Raji (cell line): ENCODE measurements around the gene PRKCB.

Experiments used
- POLR2A ChIP-seq: IDR thresholded peaks from 2 replicates; pipeline ENCODE4 v1.6.1; 2011; ENCODE audit warnings: low read depth, low read length, control low read depth; ENCODE audit not compliant: insufficient read depth

Gene PRKCB

GRCh38 chr16:24113115-24113745 is 277.4 kb downstream of the PRKCB start:
- TF ChIP-seq POLR2A = no peak

GRCh38 chr16:24114876-24115275 is 279.1 kb downstream of the PRKCB start:
- TF ChIP-seq POLR2A = no peak

- TF ChIP-seq POLR2A = no peak
Observed at GRCh38 chr16:24116046-24116776, 280.4 kb downstream of the PRKCB start.

- TF ChIP-seq POLR2A = no peak
Observed at GRCh38 chr16:24116989-24117388, 281.2 kb downstream of the PRKCB start.

- no peak for TF ChIP-seq POLR2A
Observed at GRCh38 chr16:24117680-24118079, 281.9 kb downstream of the PRKCB start.

GRCh38 chr16:24118126-24118821 is 282.5 kb downstream of the PRKCB start:
- TF ChIP-seq POLR2A = no peak

GRCh38 chr16:24119807-24120206 is 284.0 kb downstream of the PRKCB start:
- no peak for TF ChIP-seq POLR2A

GRCh38 chr16:24123275-24123674 is 287.5 kb downstream of the PRKCB start:
- no peak for TF ChIP-seq POLR2A

GRCh38 chr16:24124291-24124690 is 288.5 kb downstream of the PRKCB start:
- no peak for TF ChIP-seq POLR2A

- no peak for TF ChIP-seq POLR2A
Observed at GRCh38 chr16:24125214-24125613, 289.4 kb downstream of the PRKCB start.

- TF ChIP-seq POLR2A = no peak
Observed at GRCh38 chr16:24129412-24129918, 293.7 kb downstream of the PRKCB start.

- no peak for TF ChIP-seq POLR2A
Observed at GRCh38 chr16:24130494-24131085, 294.8 kb downstream of the PRKCB start.

GRCh38 chr16:24131294-24131693 is 295.5 kb downstream of the PRKCB start:
- TF ChIP-seq POLR2A = no peak

GRCh38 chr16:24132048-24132796 is 296.4 kb downstream of the PRKCB start:
- TF ChIP-seq POLR2A = no peak

GRCh38 chr16:24132797-24133155 is 297.0 kb downstream of the PRKCB start:
- no peak for TF ChIP-seq POLR2A
